IPS-15b (cell line): ENCODE results near the gene ADSS1.

Source experiments
- H3K27me3 ChIP-seq: one replicate; pipeline ENCODE4 v1.6.1; 2013; ENCODE audit warnings: low read length; ENCODE audit not compliant: control insufficient read depth, insufficient read depth
- H3K36me3 ChIP-seq: one replicate; pipeline ENCODE4 v1.6.1; 2013; ENCODE audit warnings: low read length; ENCODE audit not compliant: control insufficient read depth, insufficient read depth
- H3K4me1 ChIP-seq: one replicate; pipeline ENCODE4 v1.6.1; 2013; ENCODE audit warnings: mild to moderate bottlenecking, low read length; ENCODE audit not compliant: control insufficient read depth, insufficient read depth
- H3K4me3 ChIP-seq: one replicate; pipeline ENCODE4 v1.5.1; 2013; ENCODE audit warnings: low read depth, low read length
- H3K9ac ChIP-seq: one replicate; pipeline ENCODE4 v1.6.1; 2013; ENCODE audit warnings: low read depth, mild to moderate bottlenecking, low read length
- H3K9me3 ChIP-seq: one replicate; pipeline ENCODE4 v1.6.1; 2013; ENCODE audit warnings: mild to moderate bottlenecking, low read length; ENCODE audit not compliant: control insufficient read depth, insufficient read depth

ADSS1 gene

DNA sequence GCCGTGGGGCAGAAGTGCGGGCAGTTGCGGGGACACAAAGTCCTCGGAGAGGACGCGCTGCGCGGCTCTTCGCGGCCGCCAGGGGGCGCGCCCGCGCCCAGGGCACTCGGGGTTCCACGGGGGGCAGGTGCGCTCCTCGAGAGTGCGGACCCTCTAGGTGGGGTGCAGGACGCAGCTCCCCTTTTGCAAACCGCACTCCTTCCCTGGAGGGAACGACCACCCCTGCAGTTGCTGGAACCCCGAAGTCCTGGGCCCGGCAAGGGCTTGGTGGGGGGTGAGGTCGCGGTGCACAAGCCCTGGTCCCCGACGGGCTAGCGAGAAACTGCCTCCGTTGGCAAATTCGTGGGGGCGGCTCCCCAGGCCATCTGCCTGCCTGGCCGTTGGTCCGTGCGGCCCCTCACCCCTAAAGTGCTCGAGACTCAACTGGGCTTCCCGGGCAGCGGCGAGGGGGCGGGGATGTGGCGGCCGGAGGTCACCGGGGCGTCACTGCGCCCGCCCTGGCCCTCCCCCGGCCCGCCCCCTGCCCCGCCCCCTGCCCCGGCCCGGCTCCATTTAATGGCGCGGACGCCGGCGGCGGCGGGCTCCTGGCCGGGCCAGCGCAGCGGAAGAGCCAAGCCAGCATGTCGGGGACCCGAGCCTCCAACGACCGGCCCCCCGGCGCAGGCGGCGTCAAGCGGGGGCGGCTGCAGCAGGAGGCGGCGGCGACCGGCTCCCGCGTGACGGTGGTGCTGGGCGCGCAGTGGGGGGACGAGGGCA lies at the start of gene ADSS1:
ADSS1 (plus strand) TSS at position 579 of the 756 bp plus-strand sequence; CDS start at position 621, 42 bp downstream.
- Histone ChIP-seq H3K4me1 (no peaks in the 10 kb centered on the region), H3K9me3 (no peaks in the 10 kb centered on the region), H3K4me3 (peak within 1 kb of the TSS; percentile 59), H3K36me3 (no peaks in the 10 kb centered on the region), H3K9ac (no peak within 1 kb of the TSS), H3K27me3 (no peaks in the 10 kb centered on the region)

DNA sequence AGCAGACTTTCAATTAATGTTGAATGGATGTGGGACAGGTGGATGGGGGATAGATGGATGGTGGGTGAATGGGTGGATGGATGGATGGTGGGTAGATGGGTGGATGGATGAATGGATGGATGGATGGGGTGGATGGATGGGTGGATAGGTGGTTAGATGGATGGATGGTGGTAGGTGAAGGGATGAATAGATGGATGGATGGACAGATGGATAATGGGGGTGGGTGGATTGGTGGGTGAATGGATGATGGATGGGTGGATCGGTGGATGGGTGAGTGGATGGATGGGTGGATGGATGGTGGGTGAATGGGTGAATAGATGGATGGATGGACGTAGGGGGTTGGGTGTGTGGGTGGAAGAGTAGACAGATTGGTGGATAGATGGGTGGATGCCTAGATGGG lies 48.6 kb upstream of the ADSS1 start:
- H3K36me3 ChIP-seq, result no peaks in the 10 kb centered on the region
- no peak overlapping the region for H3K9ac ChIP-seq
- no peaks in the 10 kb centered on the region for H3K9me3 ChIP-seq
- no peaks in the 10 kb centered on the region for H3K4me1 ChIP-seq
- H3K27me3 ChIP-seq, result peaks cover 3% of the 10 kb centered on the region
- H3K4me3 ChIP-seq, result no peak overlapping the region

DNA sequence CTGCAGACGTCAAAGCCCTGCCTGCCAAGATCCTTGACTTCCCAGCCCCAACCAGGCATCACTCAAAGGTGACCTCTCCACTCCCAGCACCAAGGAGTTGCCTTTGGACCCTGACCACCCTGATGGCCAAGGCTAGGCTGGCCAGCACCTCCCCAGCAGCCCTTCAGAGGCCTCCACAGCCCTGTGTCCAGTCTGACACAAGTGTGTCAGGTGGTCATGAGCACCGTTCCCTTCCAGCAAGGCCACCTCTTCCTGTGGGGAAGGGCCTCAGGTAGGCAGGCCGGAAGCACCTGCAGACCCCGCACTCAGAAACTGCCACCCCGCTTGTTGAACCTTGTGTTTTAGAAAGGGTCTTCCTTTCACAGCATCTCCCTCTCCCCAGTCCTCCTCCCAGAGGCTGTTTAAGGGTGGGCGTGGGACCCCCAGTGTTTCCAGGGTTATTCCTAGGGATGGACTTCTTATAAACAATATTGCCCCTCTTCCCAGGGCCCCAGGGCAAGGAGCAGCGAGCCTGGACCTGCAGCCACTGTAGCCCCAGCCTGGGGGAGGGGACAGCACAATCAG lies 47.8 kb upstream of the ADSS1 start:
- Histone ChIP-seq H3K9me3 (no peaks in the 10 kb centered on the region), H3K27me3 (peaks cover 3% of the 10 kb centered on the region), H3K4me3 (peak overlapping the region; percentile 35), H3K4me1 (peaks cover 5% of the 10 kb centered on the region), H3K9ac (no peak overlapping the region), H3K36me3 (no peaks in the 10 kb centered on the region)

DNA sequence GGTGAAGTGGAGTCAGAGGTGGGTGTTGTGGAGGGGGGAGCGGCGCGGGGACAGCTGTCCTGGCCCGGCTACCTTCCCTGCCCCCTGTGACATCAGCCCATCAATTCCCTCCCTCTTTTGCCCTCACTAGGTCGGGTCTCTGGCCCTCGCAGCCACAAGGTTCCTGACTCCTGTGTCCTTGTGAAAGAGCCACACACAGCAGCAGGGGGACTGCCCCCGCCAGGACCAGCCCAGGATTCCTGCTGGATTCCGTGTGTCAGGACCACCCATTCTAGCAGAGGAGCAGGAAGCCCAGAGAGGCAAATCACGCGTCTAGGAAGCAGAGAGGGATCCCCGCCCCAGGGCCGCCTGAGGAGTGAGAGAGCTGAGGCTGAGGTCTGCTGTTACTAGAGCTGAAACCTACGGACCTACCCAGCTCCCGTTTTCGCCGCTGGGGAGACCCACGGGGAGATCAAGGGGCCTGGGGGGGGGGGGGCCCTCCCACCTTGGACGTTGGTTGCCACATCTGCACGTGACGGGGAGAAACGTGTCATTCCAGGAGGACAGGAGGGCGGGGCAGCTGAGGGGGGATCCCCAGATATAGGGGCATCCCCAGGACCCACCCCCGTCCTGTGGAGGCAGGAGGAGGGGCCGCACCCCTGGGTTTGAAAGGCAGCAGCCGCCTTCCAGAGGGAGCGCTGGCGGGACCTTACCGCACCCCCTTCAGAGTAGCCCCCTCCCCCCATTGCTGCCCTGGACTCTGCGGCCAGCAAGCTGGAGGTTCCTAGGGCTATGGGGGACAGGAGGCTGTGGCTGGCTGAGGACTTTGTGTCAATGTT lies 47.1 kb upstream of the ADSS1 start:
- H3K9me3 ChIP-seq, result no peaks in the 10 kb centered on the region
- H3K27me3 ChIP-seq, result peaks cover 3% of the 10 kb centered on the region
- H3K9ac ChIP-seq, result peak overlapping the region; percentile 88
- H3K4me3 ChIP-seq, result peak overlapping the region; percentile 70
- no peaks in the 10 kb centered on the region for H3K36me3 ChIP-seq
- peaks cover 6% of the 10 kb centered on the region for H3K4me1 ChIP-seq

DNA sequence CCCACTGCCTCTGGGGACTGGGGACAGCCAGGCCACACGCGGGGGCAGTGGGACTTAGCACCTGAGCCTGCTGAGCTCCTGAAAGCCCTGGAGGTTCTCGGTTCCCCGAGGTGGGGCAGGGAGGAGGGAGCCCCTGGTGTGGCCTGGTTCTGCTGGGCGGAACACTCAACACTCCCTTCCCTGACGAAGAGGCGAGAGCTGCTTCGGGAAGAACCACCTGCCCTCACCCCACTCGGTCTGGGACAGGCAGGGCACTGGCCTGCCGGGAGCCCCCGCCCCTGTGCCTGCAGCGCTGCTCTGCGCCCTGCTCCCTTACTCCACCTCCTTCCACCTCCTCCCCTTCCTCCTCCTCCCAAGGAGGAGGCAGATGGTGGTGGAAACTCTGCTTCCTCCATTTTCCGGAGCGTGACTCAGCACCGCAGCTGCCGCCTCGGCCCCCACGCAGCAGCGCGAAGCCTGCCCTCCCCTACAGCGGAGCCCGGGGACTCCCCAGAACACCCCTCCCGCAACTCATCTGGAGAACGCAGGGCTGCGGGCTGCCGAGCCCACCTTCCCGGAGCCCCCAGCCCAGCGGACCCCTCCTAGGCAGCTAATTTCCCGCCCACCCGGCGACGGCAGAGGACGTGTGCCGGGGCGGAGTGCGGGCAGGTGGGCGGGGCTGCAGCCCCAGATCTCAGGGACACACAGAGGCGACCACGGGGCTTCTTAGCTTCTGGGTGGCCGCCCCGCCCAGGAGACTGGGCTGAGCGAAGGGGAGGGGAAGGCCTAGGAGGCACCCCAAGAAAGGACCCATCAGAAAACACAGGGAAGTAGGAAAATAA lies 46.3 kb upstream of the ADSS1 start:
- H3K27me3 ChIP-seq, result peaks cover 3% of the 10 kb centered on the region
- H3K4me1 ChIP-seq, result peaks cover 12% of the 10 kb centered on the region
- peak overlapping the region; percentile 70 for H3K4me3 ChIP-seq
- no peaks in the 10 kb centered on the region for H3K9me3 ChIP-seq
- H3K36me3 ChIP-seq, result no peaks in the 10 kb centered on the region
- peak overlapping the region; percentile 88 for H3K9ac ChIP-seq

DNA sequence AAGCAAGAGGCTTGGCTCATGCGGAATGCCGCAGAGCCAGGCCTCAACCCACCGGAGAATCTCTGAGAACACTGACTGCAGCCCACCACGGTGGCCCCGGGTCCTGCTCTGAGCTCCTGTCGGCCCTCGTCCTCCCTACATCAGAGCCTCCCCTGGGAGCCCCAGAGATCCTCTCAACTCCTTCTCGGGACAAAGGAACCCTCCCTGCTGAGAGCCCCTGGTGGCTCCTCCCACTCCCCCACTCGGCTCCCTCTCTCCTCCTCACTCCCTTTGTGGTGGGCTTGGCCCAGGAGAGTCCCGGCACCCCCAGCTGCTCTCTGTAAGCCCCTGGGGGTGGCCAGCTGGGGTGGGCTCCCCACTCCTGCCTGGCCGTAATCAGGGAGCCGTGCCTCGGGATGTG lies 45.7 kb upstream of the ADSS1 start:
- H3K36me3 ChIP-seq, result no peaks in the 10 kb centered on the region
- H3K9me3 ChIP-seq, result no peaks in the 10 kb centered on the region
- H3K4me3 ChIP-seq, result peak overlapping the region; percentile 70
- H3K9ac ChIP-seq, result peak overlapping the region; percentile 65
- peaks cover 16% of the 10 kb centered on the region for H3K4me1 ChIP-seq
- peaks cover 3% of the 10 kb centered on the region for H3K27me3 ChIP-seq

DNA sequence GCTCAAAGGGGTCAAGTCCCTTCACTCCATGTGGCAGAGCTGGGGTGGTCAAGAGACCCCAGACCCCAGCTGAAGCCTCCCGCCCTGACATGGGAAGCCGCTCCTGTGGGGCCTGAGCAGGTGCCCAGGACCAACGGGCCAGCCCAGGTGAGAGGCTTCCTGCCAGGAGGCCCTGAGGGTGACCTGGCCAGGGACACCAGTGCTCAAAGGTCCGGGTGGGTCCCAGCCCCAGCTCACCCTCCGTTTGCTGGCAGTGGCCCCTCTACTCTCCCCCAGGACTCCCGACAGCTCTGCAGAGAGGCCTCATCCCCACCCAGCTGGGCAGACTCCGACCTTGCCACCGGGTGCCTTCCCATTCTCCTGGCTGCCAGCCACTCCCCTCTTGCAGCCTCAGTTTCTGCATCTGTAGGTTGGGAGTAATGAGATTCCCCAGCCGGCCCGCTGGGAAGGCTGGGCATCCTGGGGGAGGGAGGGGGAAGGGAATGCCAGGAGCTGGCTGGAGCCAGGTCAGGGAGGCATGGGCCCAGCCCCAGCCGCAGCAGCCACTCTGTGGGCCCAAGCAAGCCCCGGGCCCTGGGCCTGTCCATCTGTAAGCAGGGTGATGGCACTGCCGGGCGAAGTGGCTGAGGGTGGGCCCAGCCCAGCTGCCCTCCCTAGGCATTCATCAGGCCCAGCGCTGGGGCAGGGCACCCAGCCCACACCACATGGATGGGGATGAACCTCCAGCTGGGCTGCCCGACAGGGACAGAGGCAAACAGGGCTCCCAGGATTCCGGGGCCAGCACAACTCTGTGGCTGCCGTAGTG lies 44.9 kb upstream of the ADSS1 start:
- no peaks in the 10 kb centered on the region for H3K9me3 ChIP-seq
- peaks cover 3% of the 10 kb centered on the region for H3K27me3 ChIP-seq
- no peaks in the 10 kb centered on the region for H3K36me3 ChIP-seq
- no peak overlapping the region for H3K4me3 ChIP-seq
- H3K4me1 ChIP-seq, result peaks cover 19% of the 10 kb centered on the region
- H3K9ac ChIP-seq, result no peak overlapping the region

DNA sequence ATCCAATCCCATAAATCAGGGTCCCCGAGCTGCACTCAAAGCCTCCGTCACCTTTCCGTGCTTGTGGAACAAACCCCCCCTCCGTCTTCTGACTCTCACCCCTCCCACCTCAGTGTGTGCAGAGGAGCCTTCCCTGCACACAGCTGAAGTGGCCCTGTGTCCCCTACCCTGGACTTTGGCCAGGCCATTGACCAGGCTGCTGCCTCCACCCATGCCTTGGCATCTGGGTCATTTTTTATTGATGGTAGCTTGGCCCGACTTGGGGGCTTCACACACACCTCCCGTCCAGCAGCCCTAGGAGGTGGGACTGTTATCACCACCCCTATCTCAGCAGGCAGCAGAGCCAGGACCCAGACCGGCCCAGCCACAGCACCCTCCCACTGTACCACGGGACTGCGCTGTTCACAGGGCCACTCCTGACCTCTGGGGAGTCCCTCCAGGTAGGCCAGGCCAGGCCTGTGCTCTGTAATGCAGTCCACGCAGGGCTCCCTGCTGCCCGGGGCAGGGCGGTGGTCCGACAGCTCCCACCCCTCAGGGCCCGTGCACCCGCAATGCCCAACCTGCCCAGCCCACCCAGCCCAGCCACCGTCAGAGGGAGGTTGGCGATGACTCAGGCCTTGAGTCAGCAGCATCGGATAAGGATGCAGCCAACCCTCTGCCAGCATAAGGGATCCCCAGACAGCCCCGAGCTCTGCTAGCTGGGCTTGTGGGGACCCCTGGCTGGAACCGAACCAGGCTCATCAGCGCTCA lies 43.8 kb upstream of the ADSS1 start:
- Histone ChIP-seq H3K9ac (no peak overlapping the region), H3K4me3 (no peak overlapping the region), H3K4me1 (peaks cover 19% of the 10 kb centered on the region)

DNA sequence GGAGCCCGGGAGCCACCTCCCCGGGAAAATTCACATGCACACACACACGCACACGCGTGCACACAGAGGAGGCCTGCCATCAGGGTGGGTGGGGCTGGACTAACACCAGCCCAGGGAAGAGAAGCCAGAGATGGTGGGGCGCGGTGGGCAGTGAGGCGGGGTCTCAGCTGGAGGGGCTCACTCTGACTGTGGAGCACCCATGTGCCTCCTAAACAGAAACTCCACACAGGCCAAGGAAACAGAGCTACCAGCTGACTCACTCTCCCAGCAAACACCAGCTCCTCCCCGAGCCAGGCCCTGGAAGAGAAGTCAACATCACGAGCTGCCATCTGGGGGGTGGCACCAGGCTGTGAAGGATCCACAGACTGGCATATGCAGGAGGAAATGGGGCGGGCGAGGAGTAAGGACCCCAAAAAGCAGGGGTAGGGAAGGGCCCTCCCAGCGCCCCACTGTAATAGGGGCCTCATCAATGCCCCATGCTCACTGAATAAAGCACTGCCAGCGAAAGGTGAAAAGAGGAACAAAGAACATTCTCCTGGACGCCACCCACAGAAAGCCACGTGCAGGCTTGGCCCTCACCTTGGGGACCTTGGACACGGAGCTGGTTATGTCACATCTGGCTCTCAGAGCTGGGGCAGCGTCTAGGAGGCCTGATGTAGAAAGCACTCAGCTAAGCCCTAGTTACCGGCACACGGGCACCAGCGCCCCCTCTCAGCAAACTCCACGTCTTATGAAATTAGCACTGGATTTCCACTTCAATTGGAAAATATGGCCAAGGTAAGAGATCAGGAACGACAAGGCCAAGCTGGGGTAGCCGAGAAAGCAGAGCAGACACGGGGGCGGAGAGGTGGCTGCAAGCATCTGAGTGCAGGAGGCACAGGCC lies 43.0 kb upstream of the ADSS1 start:
- Histone ChIP-seq H3K9me3 (no peaks in the 10 kb centered on the region), H3K4me3 (peak overlapping the region; percentile 50), H3K27me3 (no peaks in the 10 kb centered on the region), H3K4me1 (peaks cover 19% of the 10 kb centered on the region), H3K9ac (peak overlapping the region; percentile 54), H3K36me3 (no peaks in the 10 kb centered on the region)

More for the DNA sequence above, 43.8 kb upstream of the ADSS1 start:
- Histone ChIP-seq H3K36me3 (no peaks in the 10 kb centered on the region), H3K9me3 (no peaks in the 10 kb centered on the region), H3K27me3 (peaks cover 3% of the 10 kb centered on the region)

DNA sequence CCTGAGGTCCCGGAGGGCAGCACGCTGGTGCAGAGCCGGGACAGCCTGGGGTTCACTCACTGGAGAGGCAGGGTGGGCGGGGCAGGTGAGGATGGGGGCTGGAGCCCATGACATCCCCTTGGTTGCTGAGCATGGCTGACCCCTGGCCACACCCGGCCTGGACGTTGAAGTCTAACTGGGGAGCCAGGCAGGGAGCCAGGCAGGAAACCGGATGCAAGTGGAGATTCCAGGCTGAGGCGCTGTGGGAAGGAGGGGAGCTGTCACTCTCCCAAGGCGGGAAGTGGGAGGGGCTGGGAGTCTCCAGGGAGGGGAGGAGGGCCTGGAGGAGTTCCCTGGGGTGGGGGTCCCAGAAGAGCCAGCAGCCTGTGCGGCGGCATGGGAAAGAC lies 42.3 kb upstream of the ADSS1 start:
- H3K9ac ChIP-seq, result peak overlapping the region; percentile 54
- no peaks in the 10 kb centered on the region for H3K36me3 ChIP-seq
- H3K4me3 ChIP-seq, result peak overlapping the region; percentile 50
- no peaks in the 10 kb centered on the region for H3K27me3 ChIP-seq
- peaks cover 19% of the 10 kb centered on the region for H3K4me1 ChIP-seq
- no peaks in the 10 kb centered on the region for H3K9me3 ChIP-seq
